HEK293T (cell line): Measurements from ENCODE around the gene ZNF518B.

Experiments
- ARNT ChIP-seq: fragments of 450-650 bp; IDR thresholded peaks from 2 replicates; pipeline ENCODE4 v1.6.1; 2017; ENCODE audit warnings: mild to moderate bottlenecking
- BHLHE40 ChIP-seq: fragments of 450-650 bp; IDR thresholded peaks from 2 replicates; pipeline ENCODE4 v1.6.1; 2016; ENCODE audit warnings: mild to moderate bottlenecking, moderate library complexity, borderline replicate concordance
- ELF4 ChIP-seq: fragments of 450-650 bp; IDR thresholded peaks from 2 replicates; pipeline ENCODE4 v1.6.1; 2017; ENCODE audit warnings: antibody characterized with exemption
- FOXM1 ChIP-seq: fragments of 450-650 bp; IDR thresholded peaks from 2 replicates; pipeline ENCODE4 v1.6.1; 2017; ENCODE audit warnings: mild to moderate bottlenecking, borderline replicate concordance
- LEF1 ChIP-seq: fragments of 450-650 bp; IDR thresholded peaks from 2 replicates; pipeline ENCODE4 v1.6.1; 2017; ENCODE audit warnings: mild to moderate bottlenecking, borderline replicate concordance
- SP1 ChIP-seq: fragments of 450-650 bp; IDR thresholded peaks from 2 replicates; pipeline ENCODE4 v1.6.1; 2017
- SUZ12 ChIP-seq: fragments of 450-650 bp; IDR thresholded peaks from 2 replicates; pipeline ENCODE4 v1.6.1; 2016; ENCODE audit warnings: mild to moderate bottlenecking
- TARDBP ChIP-seq: fragments of 450-650 bp; IDR thresholded peaks from 2 replicates; pipeline ENCODE4 v1.6.1; 2016

DNA sequence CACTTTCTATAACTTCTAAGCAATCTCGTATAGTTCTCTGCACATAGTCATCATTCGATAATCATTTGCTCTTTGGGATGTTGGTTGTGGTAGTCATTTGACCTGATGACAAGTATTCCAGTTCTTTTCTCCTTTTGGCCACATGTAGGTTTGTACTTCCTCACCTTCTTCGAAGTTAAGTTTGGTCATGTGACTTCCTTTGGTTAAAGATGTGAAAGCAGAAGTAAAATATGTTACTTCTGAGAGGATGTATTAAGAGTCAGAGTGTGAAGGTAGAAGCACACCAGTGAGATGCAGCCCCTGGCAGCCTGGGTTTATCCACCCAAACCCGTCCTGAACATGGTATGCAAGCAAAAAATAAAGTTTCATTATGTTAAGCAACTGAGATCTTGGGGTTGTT, 48.9 kb upstream of the ZNF518B start:
- no peak for TF ChIP-seq FOXM1
- no peak for TF ChIP-seq SP1
- TF ChIP-seq BHLHE40, result no peak
- no peak for TF ChIP-seq TARDBP
- TF ChIP-seq ARNT, result no peak
- TF ChIP-seq LEF1, result no peak
- TF ChIP-seq ELF4, result no peak
- no peak for TF ChIP-seq SUZ12
